HepG2 (cell line): ENCODE data around the gene OR6S1. TPM values are rescaled to one million over a fixed set of nuclear protein-coding genes. Genes with fewer than 3 reads are reported as not detected.
A peak's percentile ranks its signal among the peaks of the same experiment; 100 is the strongest.

Source experiments
- AHR ChIP-seq: IDR thresholded peaks from 2 replicates; pipeline ENCODE4 v1.6.1; 2018; ENCODE audit warnings: missing genetic modification reagents, missing compliant biosample characterization
- CCAR2 ChIP-seq: fragments of 200-400 bp; formaldehyde crosslinking; optimal IDR thresholded peaks from 2 replicates; pipeline ENCODE3; 2018; ENCODE audit warnings: low read depth, mild to moderate bottlenecking, low read length, moderate library complexity
- HMG20A ChIP-seq: IDR thresholded peaks from 2 replicates; pipeline ENCODE4 v1.6.1; 2016; ENCODE audit warnings: borderline replicate concordance
- KAT2B ChIP-seq: fragments of 150-350 bp; IDR thresholded peaks from 2 replicates; pipeline ENCODE4 v1.6.1; 2014; ENCODE audit warnings: low read depth, low read length, borderline replicate concordance
- KDM2A ChIP-seq: sonication (generic); formaldehyde crosslinking; IDR thresholded peaks from 2 replicates; pipeline ENCODE4 v1.4.0; 2020; ENCODE audit warnings: low read depth, missing genetic modification reagents, borderline replicate concordance
- NBN ChIP-seq: fragments of 450-650 bp; conservative IDR thresholded peaks from 2 replicates; pipeline ENCODE4 v1.6.1; 2017
- NR0B2 ChIP-seq: sonication (generic); formaldehyde crosslinking; IDR thresholded peaks from 2 replicates; pipeline ENCODE4 v1.4.0; 2020; ENCODE audit warnings: mild to moderate bottlenecking, missing genetic modification reagents
- PITX1 ChIP-seq: sonication (generic); formaldehyde crosslinking; IDR thresholded peaks from 2 replicates; pipeline ENCODE4 v1.5.1; 2020; ENCODE audit warnings: mild to moderate bottlenecking, missing genetic modification reagents
- UBTF ChIP-seq: sonication (generic); formaldehyde crosslinking; IDR thresholded peaks from 2 replicates; pipeline ENCODE4 v1.4.0; 2020; ENCODE audit warnings: mild to moderate bottlenecking, missing genetic modification reagents
- ZFP91 ChIP-seq: sonication (generic); formaldehyde crosslinking; IDR thresholded peaks from 2 replicates; pipeline ENCODE4 v1.9.0; 2022; ENCODE audit warnings: missing genetic modification reagents, mild to moderate bottlenecking, borderline replicate concordance
- ZFYVE20 ChIP-seq: sonication (generic); formaldehyde crosslinking; IDR thresholded peaks from 2 replicates; pipeline ENCODE4 v1.8.0; 2023; ENCODE audit warnings: low read depth, mild to moderate bottlenecking, moderate library complexity, missing genetic modification reagents, borderline replicate concordance
- ZNF12 ChIP-seq: sonication (generic); formaldehyde crosslinking; IDR thresholded peaks from 2 replicates; pipeline ENCODE4 v1.5.0; 2020; ENCODE audit warnings: missing genetic modification reagents
- ZNF232 ChIP-seq: sonication (generic); formaldehyde crosslinking; IDR thresholded peaks from 2 replicates; pipeline ENCODE4 v1.4.0; 2020; ENCODE audit warnings: missing genetic modification reagents, borderline replicate concordance
- ZNF30 ChIP-seq: sonication (generic); formaldehyde crosslinking; IDR thresholded peaks from 2 replicates; pipeline ENCODE4 v1.5.0; 2020; ENCODE audit warnings: mild to moderate bottlenecking, missing genetic modification reagents
- ZNF431 ChIP-seq: sonication (generic); formaldehyde crosslinking; IDR thresholded peaks from 2 replicates; pipeline ENCODE4 v1.9.0; 2022; ENCODE audit warnings: missing genetic modification reagents, low read depth, mild to moderate bottlenecking, borderline replicate concordance
- ZNF546 ChIP-seq: sonication (generic); formaldehyde crosslinking; conservative IDR thresholded peaks from 2 replicates; pipeline ENCODE4 v1.8.1; 2023; ENCODE audit warnings: mild to moderate bottlenecking, missing genetic modification reagents
- ZNF556 ChIP-seq: sonication (generic); formaldehyde crosslinking; IDR thresholded peaks from 2 replicates; pipeline ENCODE4 v1.4.0; 2020; ENCODE audit warnings: mild to moderate bottlenecking, missing genetic modification reagents, borderline replicate concordance
- ZNF572 ChIP-seq: sonication (generic); formaldehyde crosslinking; IDR thresholded peaks from 2 replicates; pipeline ENCODE4 v1.5.1; 2020; ENCODE audit warnings: mild to moderate bottlenecking, missing genetic modification reagents
- ZNF609 ChIP-seq: sonication (generic); formaldehyde crosslinking; IDR thresholded peaks from 2 replicates; pipeline ENCODE4 v1.4.0; 2020; ENCODE audit warnings: mild to moderate bottlenecking, missing genetic modification reagents, borderline replicate concordance
- ZSCAN20 ChIP-seq: sonication (generic); formaldehyde crosslinking; IDR thresholded peaks from 2 replicates; pipeline ENCODE4 v1.4.0; 2020; ENCODE audit warnings: missing genetic modification reagents, mild to moderate bottlenecking, borderline replicate concordance
- polyA plus RNA-seq, 8 experiments: library from polyadenylated mRNA; depleted of rRNA in 3 of 8; stranded (reverse) in 7 of 8; unstranded in 1 of 8; fragments of >200 nt; fragmentation: Illumina TruSeq in 4 of 8; extraction: Trizol in 4 of 8; gene quantifications; 2 replicates each; pipeline versions ENCODE4 v1.2.1 to v1.2.3, GENCODE V29; 2011 to 2016; ENCODE audit warnings: low read depth in 4 of 8, missing spikeins in 1 of 8, mixed read lengths in 1 of 8; ENCODE audit not compliant: insufficient read depth in 1 of 8
- total RNA-seq, 5 experiments: library from RNA; depleted of rRNA; stranded (reverse); fragments of >200 nt; fragmentation: Illumina TruSeq; extraction: Trizol; gene quantifications; 2 replicates each; pipeline ENCODE4 v1.2.3, GENCODE V29; 2016; ENCODE audit warnings: low read depth in 1 of 5

The OR6S1 gene
- total and polyA plus RNA-seq, 2 of the 13 experiments (the other 11 are each of a cell fraction or from before 2014, with no cell fraction given): 0.09 TPM; not detected in 1

GRCh38 chr14:20631023-20631879, 10.2 kb downstream of the OR6S1 start (continued):
- TF ChIP-seq ZNF30 (CRISPR knock-in tag) (no peak), NBN (no peak), ZNF232 (no peak), PITX1 (CRISPR knock-in tag) (peak; percentile 50; the same call in 1 of the 2 replicates), ZNF12 (CRISPR knock-in tag) (no peak), ZFYVE20 (CRISPR knock-in tag) (no peak), KDM2A (no peak), NR0B2 (CRISPR knock-in tag) (no peak), CCAR2 (no peak), ZSCAN20 (CRISPR knock-in tag) (0 out of 2 replicates have a peak, but pooled peaks have one; percentile 28), ZNF609 (CRISPR knock-in tag) (no peak), AHR (no peak), ZFP91 (CRISPR knock-in tag) (no peak), KAT2B (no peak), ZNF572 (no peak), ZNF556 (CRISPR knock-in tag) (no peak), ZNF431 (CRISPR knock-in tag) (no peak), ZNF546 (CRISPR knock-in tag) (no peak), UBTF (no peak), HMG20A (no peak)
